GM04503 (cell line): ENCODE measurements around the gene USP40.

Experiments used
- DNase-seq: peaks from one replicate; pipeline ENCODE4 v3.0.0-alpha.2; 2012; ENCODE audit warnings: low read depth

USP40 gene

GRCh38 chr2:233476063-233476410, 90.5 kb downstream of the USP40 start:
- no peak for DNase-seq

DNA sequence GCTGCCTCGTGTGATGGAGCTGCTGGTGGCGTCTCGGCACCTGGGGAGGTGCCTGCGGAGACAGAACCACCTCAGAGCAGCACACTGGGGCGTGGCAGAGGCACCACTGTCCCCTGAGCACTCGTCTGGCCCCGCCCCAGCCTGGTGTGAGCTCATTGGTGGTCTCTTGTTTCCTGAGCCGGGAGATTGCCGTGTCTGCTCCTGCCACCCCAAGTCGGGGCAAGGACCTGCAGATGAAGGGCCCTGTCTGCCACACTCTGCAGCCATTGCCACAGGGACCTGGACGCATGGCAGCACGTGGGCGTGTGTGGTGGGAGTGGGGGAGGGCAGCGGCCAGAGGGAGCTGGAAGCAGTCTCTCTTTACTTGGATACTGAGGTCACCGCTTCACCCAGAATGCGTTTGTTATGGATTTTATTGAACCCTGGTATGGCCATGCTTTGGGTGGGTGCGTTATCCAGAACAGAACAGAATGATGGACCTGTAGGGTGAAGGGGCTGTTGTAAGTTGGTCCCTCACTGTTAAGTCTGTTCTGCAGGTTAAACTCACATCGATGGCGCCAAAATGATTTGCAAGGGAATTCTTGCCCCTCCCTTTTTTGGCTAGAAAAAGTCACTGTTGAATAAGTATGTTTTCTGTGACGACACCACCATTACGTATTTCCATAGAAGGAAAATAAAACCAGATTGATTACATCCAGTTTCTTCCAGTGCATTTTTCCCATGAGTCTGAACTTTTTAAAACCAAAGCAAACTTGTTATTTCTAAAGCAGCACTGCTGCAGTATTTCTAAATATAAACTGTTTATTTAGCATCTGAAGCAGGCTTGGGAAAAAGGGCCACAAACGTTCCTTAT, 92.0 kb downstream of the USP40 start:
- no peak for DNase-seq

GRCh38 chr2:233473878-233474277, 92.7 kb downstream of the USP40 start:
- no peak for DNase-seq

- no peak for DNase-seq
Measured at GRCh38 chr2:233473386-233473791, 93.2 kb downstream of the USP40 start.

- DNase-seq, result no peak
Measured at GRCh38 chr2:233471291-233472035, 95.1 kb downstream of the USP40 start.

DNA sequence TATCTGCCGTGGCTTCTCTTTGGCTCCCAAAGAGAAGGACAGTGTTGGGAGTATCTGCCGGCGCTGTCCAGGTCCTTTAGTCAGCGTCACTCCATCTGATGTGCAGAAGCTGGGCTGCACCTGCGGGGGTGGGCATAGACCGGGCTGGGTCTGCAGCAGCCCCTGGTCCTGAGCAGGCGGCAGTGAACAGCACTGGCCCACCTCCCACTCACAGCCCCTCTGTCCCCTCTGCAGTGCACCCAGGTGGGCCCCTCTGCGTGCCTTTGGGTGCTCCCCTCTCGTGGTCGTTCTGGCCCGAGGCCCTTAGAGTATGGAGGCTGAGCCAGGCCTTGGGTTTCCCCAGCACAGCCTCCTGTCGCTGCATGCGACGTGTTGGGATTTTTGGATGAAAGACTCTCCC, 95.7 kb downstream of the USP40 start:
- no peak for DNase-seq

GRCh38 chr2:233470011-233470687, 96.4 kb downstream of the USP40 start:
- no peak for DNase-seq

DNA sequence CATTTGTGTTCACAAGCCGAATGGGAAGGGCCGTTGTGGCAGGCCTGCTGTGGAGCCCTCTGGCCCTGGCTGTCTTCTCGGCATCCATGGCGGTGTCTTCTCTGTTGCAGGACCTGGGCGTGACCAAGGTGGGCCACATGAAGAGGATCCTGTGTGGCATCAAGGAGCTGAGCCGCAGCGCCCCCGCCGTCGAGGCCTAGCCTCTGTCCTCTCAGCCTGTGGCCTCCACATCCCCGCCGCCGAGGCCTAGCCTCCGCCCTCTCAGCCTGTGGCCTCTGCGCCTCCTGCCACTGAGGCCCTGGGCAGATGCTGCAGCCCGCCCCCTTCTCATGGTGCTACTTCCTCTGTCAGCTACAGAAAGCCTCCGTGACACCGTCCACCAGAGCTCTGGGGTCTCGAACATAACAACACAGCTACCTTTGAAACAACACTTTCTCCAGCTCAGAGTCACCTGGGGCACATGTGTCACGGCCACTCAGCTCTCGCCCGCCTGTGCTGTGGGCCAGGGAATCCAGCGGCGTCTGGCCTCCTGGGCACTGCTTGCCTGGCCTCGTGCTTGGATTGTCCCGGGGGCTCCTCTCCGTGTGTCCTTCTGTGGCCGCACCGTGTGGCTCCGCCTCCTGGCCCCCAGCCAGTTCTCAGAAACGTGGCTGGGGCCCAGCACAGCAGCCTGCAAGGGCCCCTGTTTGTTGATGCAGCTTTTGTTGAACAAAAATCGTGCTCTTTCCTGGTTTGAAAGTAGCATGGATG, 97.1 kb downstream of the USP40 start:
- no peak for DNase-seq

GRCh38 chr2:233468741-233469110, 97.9 kb downstream of the USP40 start:
- DNase-seq, result no peak

DNA sequence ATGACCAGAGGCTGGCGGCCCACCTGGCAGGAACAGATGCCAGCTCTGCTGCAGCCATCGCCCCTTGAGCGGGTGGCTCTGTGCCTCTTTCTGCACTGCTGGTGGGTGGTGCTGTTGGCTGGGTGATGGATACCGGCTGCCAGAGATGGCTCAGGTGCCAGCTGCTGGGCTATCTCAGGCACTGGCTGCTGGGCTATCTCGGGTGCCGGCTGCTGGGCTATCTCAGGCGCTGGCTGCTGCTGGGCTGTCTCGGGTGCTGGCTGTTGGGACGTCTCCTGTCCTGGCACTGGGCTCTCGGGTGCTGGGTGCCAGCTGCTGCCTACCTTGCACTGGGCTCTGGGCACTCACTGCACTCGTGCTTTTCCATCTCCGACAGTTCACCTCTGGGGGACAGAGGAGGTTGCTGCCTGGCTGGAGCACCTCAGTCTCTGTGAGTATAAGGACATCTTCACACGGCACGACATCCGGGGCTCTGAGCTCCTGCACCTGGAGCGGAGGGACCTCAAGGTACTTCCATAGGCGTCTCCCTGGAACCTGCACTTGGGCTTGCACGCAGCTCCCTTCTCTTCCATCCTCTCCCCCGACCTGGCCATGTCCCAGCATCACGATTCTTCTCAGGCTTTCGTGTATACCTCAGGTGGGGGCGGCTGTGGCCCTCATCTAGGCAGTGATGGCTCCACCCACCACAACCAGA, 98.4 kb downstream of the USP40 start:
- DNase-seq, result no peak

DNA sequence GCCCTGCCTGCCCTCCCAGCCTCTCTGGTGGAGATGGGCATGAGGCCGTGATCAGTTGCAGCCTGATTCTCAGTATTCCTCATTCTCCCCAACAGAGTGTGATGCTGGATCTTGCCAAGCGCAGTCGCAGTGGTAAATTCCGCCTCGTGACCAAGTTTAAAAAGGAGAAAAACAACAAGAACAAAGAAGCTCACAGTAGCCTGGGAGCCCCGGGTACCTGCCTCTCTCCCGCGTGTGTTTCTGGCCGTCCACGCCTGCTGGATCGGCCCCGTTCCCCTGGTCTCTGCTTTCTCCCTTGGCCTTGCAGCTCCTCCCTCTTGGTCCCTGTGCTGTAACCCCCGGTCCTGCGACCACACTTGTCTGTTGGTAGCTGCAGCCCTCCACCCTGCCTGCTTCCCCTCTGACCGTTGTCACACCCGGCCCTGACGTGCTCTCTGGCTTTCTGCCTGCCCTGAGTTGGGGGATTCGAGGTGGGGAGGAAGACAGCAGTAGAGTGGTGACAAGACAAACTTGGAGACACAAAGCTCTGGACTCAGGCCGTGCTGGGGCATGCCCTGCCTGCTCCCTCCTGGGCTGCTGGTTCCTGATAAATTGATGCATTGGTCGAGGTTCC, 99.5 kb downstream of the USP40 start:
- no peak for DNase-seq

- no peak for DNase-seq
Measured at GRCh38 chr2:233464531-233465240, 101.9 kb downstream of the USP40 start.

GRCh38 chr2:233464056-233464455, 102.5 kb downstream of the USP40 start:
- no peak for DNase-seq

DNA sequence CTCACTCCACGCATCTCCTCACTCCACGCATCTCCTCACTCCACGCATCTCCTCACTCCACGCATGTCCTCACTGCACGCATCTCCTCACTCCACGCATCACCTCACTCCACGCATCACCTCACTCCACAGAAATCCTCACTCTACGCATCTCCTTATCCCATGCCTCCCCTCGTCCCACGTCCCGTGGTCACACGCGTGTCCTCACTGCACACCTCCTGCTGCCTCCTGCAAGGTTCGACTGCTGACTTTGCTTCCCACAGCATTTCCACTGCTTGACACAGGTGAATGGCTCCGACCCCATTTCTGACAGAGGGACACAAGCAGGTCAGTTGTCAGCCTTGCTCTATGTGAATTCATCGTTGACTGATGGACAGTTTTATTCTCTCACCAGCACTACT, 103.0 kb downstream of the USP40 start:
- no peak for DNase-seq

GRCh38 chr2:233462826-233463470, 103.6 kb downstream of the USP40 start:
- no peak for DNase-seq

GRCh38 chr2:233462202-233462785, 104.3 kb downstream of the USP40 start:
- no peak for DNase-seq

GRCh38 chr2:233461481-233461891, 105.1 kb downstream of the USP40 start:
- no peak for DNase-seq

GRCh38 chr2:233460726-233461441, 105.7 kb downstream of the USP40 start:
- DNase-seq, result no peak

DNA sequence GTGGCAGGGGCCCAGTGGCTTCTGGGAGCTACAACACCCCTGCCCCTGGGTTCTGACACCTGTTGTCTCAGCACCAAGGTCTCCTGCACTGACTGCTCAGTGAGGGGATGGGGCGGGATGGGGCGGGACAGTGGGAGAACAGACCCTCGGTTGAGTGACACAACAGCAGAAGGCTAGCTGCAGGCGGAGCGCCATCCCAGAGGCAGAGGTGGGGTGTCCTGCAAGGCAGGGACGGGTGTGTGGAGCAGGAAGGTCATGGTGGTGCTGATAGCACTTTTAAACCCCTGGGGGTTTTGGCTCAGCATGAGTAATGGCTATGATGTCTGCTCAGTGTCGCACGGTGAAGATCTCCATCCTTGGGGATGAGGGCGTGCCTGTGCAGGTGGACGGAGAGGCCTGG, 107.2 kb downstream of the USP40 start:
- no peak for DNase-seq
